ENCODE data around the gene SIGLEC12. TPM values are rescaled to one million over a fixed set of nuclear protein-coding genes. Genes with fewer than 3 reads are reported as not detected.

The SIGLEC12 gene
- total and polyA plus RNA-seq, 9 of the 15 experiments (the other 6 are each of a cell fraction or from before 2014, with no cell fraction given), result 0.08 to 1.3 (median 0.54) TPM

DNA sequence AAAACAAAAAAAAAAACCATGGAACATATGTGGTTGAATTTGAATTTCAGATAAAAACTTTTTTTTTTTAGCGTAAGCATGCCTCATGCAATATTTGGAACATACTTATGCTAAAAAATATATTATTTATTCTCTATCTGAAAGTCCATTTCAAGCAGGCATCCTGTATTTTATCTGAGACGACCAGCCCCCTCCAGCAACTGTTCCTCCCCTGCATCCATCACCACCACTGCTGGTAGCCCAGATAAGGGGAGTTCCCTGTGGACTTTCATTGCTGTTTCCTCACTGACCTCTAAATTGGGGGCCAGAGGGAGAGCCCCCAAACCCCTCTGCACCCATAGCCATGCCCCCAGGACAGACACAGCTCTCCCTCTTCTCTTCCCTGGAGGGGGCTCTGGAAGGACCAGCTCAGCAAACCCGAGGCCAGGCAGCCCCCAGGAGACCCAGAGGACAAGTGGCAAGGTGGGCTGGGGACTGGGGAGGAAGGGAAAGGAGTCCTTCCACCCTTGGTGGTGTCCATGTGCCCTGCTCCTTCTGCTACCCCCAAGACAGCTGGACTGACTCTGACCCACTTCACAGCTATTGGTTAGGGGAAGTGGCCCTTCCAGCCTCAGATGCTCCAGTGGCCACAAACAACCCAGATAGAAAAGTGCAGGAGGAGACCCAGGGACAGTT, 6.6 kb upstream of the SIGLEC12 start (continued):
- TF ChIP-seq, protein P1, sequence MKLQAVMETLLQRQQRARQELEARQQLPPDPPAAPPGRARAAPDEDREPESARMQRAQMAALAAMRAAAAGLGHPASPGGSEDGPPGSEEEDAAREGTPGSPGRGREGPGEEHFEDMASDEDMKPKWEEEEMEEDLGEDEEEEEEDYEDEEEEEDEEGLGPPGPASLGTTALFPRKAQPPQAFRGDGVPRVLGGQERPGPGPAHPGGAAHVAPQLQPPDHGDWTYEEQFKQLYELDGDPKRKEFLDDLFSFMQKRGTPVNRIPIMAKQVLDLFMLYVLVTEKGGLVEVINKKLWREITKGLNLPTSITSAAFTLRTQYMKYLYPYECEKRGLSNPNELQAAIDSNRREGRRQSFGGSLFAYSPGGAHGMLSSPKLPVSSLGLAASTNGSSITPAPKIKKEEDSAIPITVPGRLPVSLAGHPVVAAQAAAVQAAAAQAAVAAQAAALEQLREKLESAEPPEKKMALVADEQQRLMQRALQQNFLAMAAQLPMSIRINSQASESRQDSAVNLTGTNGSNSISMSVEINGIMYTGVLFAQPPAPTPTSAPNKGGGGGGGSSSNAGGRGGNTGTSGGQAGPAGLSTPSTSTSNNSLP (IDR thresholded peaks at IDR 0.05; ENCODE audit: borderline replicate concordance, low read depth, low read length), result no peak
- TF ChIP-seq ZNF445 (CRISPR knock-in tag; IDR thresholded peaks at IDR 0.05; ENCODE audit: low read depth) (no peak), TBP (optimal IDR thresholded peaks at IDR 0.05; ENCODE audit: low read depth, low read length) (peak; percentile 3), SUPT5H (IDR thresholded peaks at IDR 0.05) (no peak), RBM34 (IDR thresholded peaks at IDR 0.05; ENCODE audit: borderline replicate concordance, insufficient read depth, low read length) (no peak), JUND (IDR thresholded peaks at IDR 0.05; ENCODE audit: borderline replicate concordance, low read depth, low read length) (peak; percentile 73), JUND (tag; IDR thresholded peaks at IDR 0.05; ENCODE audit: borderline replicate concordance, low read depth, low read length) (no peak; the same call in 2 of the 3 replicates), FOXM1 (IDR thresholded peaks at IDR 0.05; ENCODE audit: low read depth) (peak; percentile 95), FOXM1 (CRISPR knock-in tag; IDR thresholded peaks at IDR 0.05; ENCODE audit: low read depth) (no peak), EWSR1 (IDR thresholded peaks at IDR 0.05; ENCODE audit: borderline replicate concordance, low read depth, partially characterized antibody) (no peak), ETV1 (tag; conservative IDR thresholded peaks at IDR 0.05; ENCODE audit: low read depth) (peak; percentile 53; the same call in 1 of the 2 replicates), FOSL1 (tag; conservative IDR thresholded peaks at IDR 0.05) (peak; percentile 66), TAF7 (tag; IDR thresholded peaks at IDR 0.05) (no peak), TEAD4 (IDR thresholded peaks at IDR 0.05; ENCODE audit: low read length) (peak; percentile 98), TEAD4 (CRISPR knock-in tag; IDR thresholded peaks at IDR 0.05; ENCODE audit: borderline replicate concordance) (no peak), ELF4 (CRISPR knock-in tag; IDR thresholded peaks at IDR 0.05) (no peak), NCOA6 (IDR thresholded peaks at IDR 0.05) (no peak), DPF2 (IDR thresholded peaks at IDR 0.05) (peak; percentile 98), MTA3 (IDR thresholded peaks at IDR 0.05; ENCODE audit: borderline replicate concordance) (peak; percentile 68)
- TF ChIP-seq, protein P2, sequence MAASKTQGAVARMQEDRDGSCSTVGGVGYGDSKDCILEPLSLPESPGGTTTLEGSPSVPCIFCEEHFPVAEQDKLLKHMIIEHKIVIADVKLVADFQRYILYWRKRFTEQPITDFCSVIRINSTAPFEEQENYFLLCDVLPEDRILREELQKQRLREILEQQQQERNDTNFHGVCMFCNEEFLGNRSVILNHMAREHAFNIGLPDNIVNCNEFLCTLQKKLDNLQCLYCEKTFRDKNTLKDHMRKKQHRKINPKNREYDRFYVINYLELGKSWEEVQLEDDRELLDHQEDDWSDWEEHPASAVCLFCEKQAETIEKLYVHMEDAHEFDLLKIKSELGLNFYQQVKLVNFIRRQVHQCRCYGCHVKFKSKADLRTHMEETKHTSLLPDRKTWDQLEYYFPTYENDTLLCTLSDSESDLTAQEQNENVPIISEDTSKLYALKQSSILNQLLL (CRISPR knock-in tag; IDR thresholded peaks at IDR 0.05; ENCODE audit: borderline replicate concordance), result no peak
- TF ChIP-seq, protein P3, sequence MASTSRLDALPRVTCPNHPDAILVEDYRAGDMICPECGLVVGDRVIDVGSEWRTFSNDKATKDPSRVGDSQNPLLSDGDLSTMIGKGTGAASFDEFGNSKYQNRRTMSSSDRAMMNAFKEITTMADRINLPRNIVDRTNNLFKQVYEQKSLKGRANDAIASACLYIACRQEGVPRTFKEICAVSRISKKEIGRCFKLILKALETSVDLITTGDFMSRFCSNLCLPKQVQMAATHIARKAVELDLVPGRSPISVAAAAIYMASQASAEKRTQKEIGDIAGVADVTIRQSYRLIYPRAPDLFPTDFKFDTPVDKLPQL (IDR thresholded peaks at IDR 0.05; ENCODE audit: extremely low read depth, insufficient read length), result no peak
- TF ChIP-seq, protein P4, sequence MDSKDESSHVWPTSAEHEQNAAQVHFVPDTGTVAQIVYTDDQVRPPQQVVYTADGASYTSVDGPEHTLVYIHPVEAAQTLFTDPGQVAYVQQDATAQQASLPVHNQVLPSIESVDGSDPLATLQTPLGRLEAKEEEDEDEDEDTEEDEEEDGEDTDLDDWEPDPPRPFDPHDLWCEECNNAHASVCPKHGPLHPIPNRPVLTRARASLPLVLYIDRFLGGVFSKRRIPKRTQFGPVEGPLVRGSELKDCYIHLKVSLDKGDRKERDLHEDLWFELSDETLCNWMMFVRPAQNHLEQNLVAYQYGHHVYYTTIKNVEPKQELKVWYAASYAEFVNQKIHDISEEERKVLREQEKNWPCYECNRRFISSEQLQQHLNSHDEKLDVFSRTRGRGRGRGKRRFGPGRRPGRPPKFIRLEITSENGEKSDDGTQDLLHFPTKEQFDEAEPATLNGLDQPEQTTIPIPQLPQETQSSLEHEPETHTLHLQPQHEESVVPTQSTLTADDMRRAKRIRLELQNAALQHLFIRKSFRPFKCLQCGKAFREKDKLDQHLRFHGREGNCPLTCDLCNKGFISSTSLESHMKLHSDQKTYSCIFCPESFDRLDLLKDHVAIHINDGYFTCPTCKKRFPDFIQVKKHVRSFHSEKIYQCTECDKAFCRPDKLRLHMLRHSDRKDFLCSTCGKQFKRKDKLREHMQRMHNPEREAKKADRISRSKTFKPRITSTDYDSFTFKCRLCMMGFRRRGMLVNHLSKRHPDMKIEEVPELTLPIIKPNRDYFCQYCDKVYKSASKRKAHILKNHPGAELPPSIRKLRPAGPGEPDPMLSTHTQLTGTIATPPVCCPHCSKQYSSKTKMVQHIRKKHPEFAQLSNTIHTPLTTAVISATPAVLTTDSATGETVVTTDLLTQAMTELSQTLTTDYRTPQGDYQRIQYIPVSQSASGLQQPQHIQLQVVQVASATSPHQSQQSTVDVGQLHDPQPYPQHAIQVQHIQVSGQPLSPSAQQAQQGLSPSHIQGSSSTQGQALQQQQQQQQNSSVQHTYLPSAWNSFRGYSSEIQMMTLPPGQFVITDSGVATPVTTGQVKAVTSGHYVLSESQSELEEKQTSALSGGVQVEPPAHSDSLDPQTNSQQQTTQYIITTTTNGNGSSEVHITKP (IDR thresholded peaks at IDR 0.05; ENCODE audit: partially characterized antibody), result no peak

Data from K562 (cell line).